ENCODE measurements around the gene LRRC9. TPM values are rescaled to one million over a fixed set of nuclear protein-coding genes. Genes with fewer than 3 reads are reported as not detected.

The LRRC9 gene
- total and polyA plus RNA-seq, 2 donors (not counting 1 experiment from before 2014, with no cell fraction given): not detected

GRCh38 chr14:60051721-60052221 lies 131.8 kb downstream of the LRRC9 start:
- Histone ChIP-seq H3K9me3 (ENCODE audit: control extremely low read depth in 1 of 3, control insufficient read depth in 2 of 3, insufficient read depth in 1 of 3, low read length in 2 of 3) (no peaks in the 10 kb centered on the region), H3K79me2 (ENCODE audit: control insufficient read depth, insufficient read depth, low read length) (no peaks in the 10 kb centered on the region), H3K9ac (ENCODE audit: low read length) (no peak overlapping the region), H3K36me3 (replicated peaks in 1 of 2; ENCODE audit: control extremely low read depth in 1 of 2, control insufficient read depth in 1 of 2, extremely low read depth in 1 of 2, insufficient read depth in 2 of 2, low read length in 1 of 2) (no peaks in the 10 kb centered on the region), H3K4me2 (replicated peaks; ENCODE audit: low read depth, low read length, poor library complexity, severe bottlenecking) (peak overlapping the region; percentile 12), H3K4me3 (ENCODE audit: control extremely low read depth in 1 of 5, extremely low read depth in 1 of 5, insufficient read depth in 1 of 5, low read depth in 2 of 5, low read length in 4 of 5) (no peak overlapping the region), H4K20me1 (ENCODE audit: control insufficient read depth, insufficient read depth, low read length, poor library complexity, severe bottlenecking) (no peaks in the 10 kb centered on the region), H3K27me3 (replicated peaks in 1 of 4; ENCODE audit: control extremely low read depth in 1 of 4, control insufficient read depth in 3 of 4, insufficient read depth in 4 of 4, low read length in 3 of 4) (peaks cover 0 to 13% (median 2%) of the 10 kb centered on the region in 4 experiments), H3K4me1 (ENCODE audit: control insufficient read depth in 2 of 2, insufficient read depth in 2 of 2, low read length in 2 of 2) (peaks cover 4 to 6% of the 10 kb centered on the region in 2 donors), H3K27ac (ENCODE audit: low read length in 2 of 2) (no peak overlapping the region), H2AFZ (ENCODE audit: insufficient read depth, low read depth, low read length, poor library complexity, severe bottlenecking) (peak overlapping the region; percentile 42)
- peaks cover 5% of the 10 kb centered on the region for H3K4me1 Mint-ChIP-seq
- peak; percentile 3 for DNase-seq
- H3K4me3 Mint-ChIP-seq: no peak overlapping the region
- TF ChIP-seq CTCF (IDR thresholded peaks at IDR 0.05) (no peak), EZH2 (IDR thresholded peaks at IDR 0.05; ENCODE audit: borderline replicate concordance, insufficient read depth, low read depth, low read length, poor library complexity, severe bottlenecking) (no peak)
- WGBS (ENCODE audit: insufficient coverage): 15% methylated on average over 3 of the region's 3 CpGs
- H3K27ac Mint-ChIP-seq: no peak overlapping the region
- H3K27me3 Mint-ChIP-seq: peaks cover 28% of the 10 kb centered on the region
- intact Hi-C loops (cut with micrococcal nuclease): no loop called here
- ChIA-PET POLR2A (no interaction called here), CTCF (no interaction called here)
- no peaks in the 10 kb centered on the region for H3K9me3 Mint-ChIP-seq (ENCODE audit: insufficient read depth)
- no peak for ATAC-seq (ENCODE audit: low read depth)

GRCh38 chr14:60058087-60058486 lies 138.1 kb downstream of the LRRC9 start:
- no peak overlapping the region for H3K4me2 ChIP-seq (replicated peaks; ENCODE audit: low read depth, low read length, poor library complexity, severe bottlenecking)
- no CpG with 5 or more reads among the region's 1 CpG for WGBS (ENCODE audit: insufficient coverage)
- intact Hi-C loops (cut with micrococcal nuclease): no loop called here
- ChIA-PET CTCF (interaction anchor here (0.7 kb wide), 1 partner anchor 126 kb away, joined by 3 read pairs; no protein-coding TSS in a partner anchor), POLR2A (no interaction called here)
- peaks cover 22% of the 10 kb centered on the region for H3K27me3 Mint-ChIP-seq
- H3K9ac ChIP-seq (ENCODE audit: low read length): no peak overlapping the region
- TF ChIP-seq CTCF (IDR thresholded peaks at IDR 0.05) (no peak), EZH2 (IDR thresholded peaks at IDR 0.05; ENCODE audit: borderline replicate concordance, insufficient read depth, low read depth, low read length, poor library complexity, severe bottlenecking) (no peak)
- H3K4me3 ChIP-seq (ENCODE audit: control extremely low read depth in 1 of 5, extremely low read depth in 1 of 5, insufficient read depth in 1 of 5, low read depth in 2 of 5, low read length in 4 of 5): no peak overlapping the region
- no peaks in the 10 kb centered on the region for H3K4me1 ChIP-seq (ENCODE audit: control insufficient read depth in 2 of 2, insufficient read depth in 2 of 2, low read length in 2 of 2)
- peaks cover 0 to 6% (median 0%) of the 10 kb centered on the region in 4 experiments for H3K27me3 ChIP-seq (replicated peaks in 1 of 4; ENCODE audit: control extremely low read depth in 1 of 4, control insufficient read depth in 3 of 4, insufficient read depth in 4 of 4, low read length in 3 of 4)
- H3K9me3 Mint-ChIP-seq (ENCODE audit: insufficient read depth): no peaks in the 10 kb centered on the region
- no peak overlapping the region for H3K27ac Mint-ChIP-seq
- no peaks in the 10 kb centered on the region for H3K9me3 ChIP-seq (ENCODE audit: control extremely low read depth in 1 of 3, control insufficient read depth in 2 of 3, insufficient read depth in 1 of 3, low read length in 2 of 3)
- H3K79me2 ChIP-seq (ENCODE audit: control insufficient read depth, insufficient read depth, low read length): no peaks in the 10 kb centered on the region
- no peak overlapping the region for H2AFZ ChIP-seq (ENCODE audit: insufficient read depth, low read depth, low read length, poor library complexity, severe bottlenecking)
- no peaks in the 10 kb centered on the region for H3K4me1 Mint-ChIP-seq
- ATAC-seq (ENCODE audit: low read depth) (no peak), DNase-seq (no peak)
- no peak overlapping the region for H3K4me3 Mint-ChIP-seq
- no peak overlapping the region for H3K27ac ChIP-seq (ENCODE audit: low read length in 2 of 2)
- no peaks in the 10 kb centered on the region for H3K36me3 ChIP-seq (replicated peaks in 1 of 2; ENCODE audit: control extremely low read depth in 1 of 2, control insufficient read depth in 1 of 2, extremely low read depth in 1 of 2, insufficient read depth in 2 of 2, low read length in 1 of 2)
- H4K20me1 ChIP-seq (ENCODE audit: control insufficient read depth, insufficient read depth, low read length, poor library complexity, severe bottlenecking): no peaks in the 10 kb centered on the region

Measured in B cell (primary cell).